OCI-LY7 (cell line): ENCODE measurements around the gene TC2N. TPM values are rescaled to one million over a fixed set of nuclear protein-coding genes. Genes with fewer than 3 reads are reported as not detected.

ENCODE experiments used
- BruUV-seq: library from RNA; stranded (reverse); fragments of 400-500 nt; replicated peaks from 2 replicates; lab custom pipeline; 2021; lab: Mats Ljungman, UMichigan
- CTCF ChIA-PET: fragments of 300-600 bp; sonication (Branson Sonifier 250); formaldehyde crosslinking; loops from one replicate; lab custom pipeline; 2022; ENCODE audit warnings: antibody characterized with exemption; ENCODE audit not compliant: unreplicated experiment; lab: Charles Lee
- POLR2A ChIA-PET: fragments of 300-600 bp; sonication (Branson Sonifier 250); formaldehyde crosslinking; loops from one replicate; lab custom pipeline; 2022; ENCODE audit warnings: antibody characterized with exemption; lab: Charles Lee
- DNase-seq: peaks from one replicate; pipeline ENCODE4 v3.0.0-alpha.2; 2015; ENCODE audit warnings: low spot score
- H2AFZ ChIP-seq: fragments of 200-600 bp; sonication (generic), shearing (Covaris generic); 2 replicates; pipeline ENCODE4 v1.6.1; 2014; ENCODE audit warnings: mild to moderate bottlenecking, antibody characterized with exemption, low read length, moderate library complexity
- H3K27ac ChIP-seq: fragments of 200-600 bp; sonication (generic); 2 replicates; pipeline ENCODE4 v1.5.1; 2014; ENCODE audit warnings: mixed run types, low read depth, mild to moderate bottlenecking, moderate library complexity, low read length, inconsistent platforms; ENCODE audit not compliant: poor library complexity, severe bottlenecking
- H3K36me3 ChIP-seq: fragments of 200-600 bp; sonication (generic); 2 replicates; pipeline ENCODE4 v1.6.1; 2014; ENCODE audit warnings: mild to moderate bottlenecking, antibody characterized with exemption, low read length, moderate library complexity, mixed read lengths; ENCODE audit not compliant: insufficient read depth
- H3K4me1 ChIP-seq: fragments of 200-600 bp; sonication (generic); 2 replicates; pipeline ENCODE4 v1.5.1; 2014; ENCODE audit warnings: mild to moderate bottlenecking, low read length; ENCODE audit not compliant: insufficient read depth, poor library complexity, severe bottlenecking
- H3K4me2 ChIP-seq: fragments of 200-600 bp; sonication (generic); 2 replicates; pipeline ENCODE4 v1.6.1; 2014; ENCODE audit warnings: mild to moderate bottlenecking, low read length
- H3K4me3 ChIP-seq: fragments of 200-600 bp; sonication (generic); 2 replicates; pipeline ENCODE4 v1.5.1; 2014; ENCODE audit warnings: mild to moderate bottlenecking, low read depth, low read length; ENCODE audit not compliant: poor library complexity, severe bottlenecking
- H3K79me2 ChIP-seq: fragments of 200-600 bp; sonication (generic); 2 replicates; pipeline ENCODE4 v1.6.1; 2016; ENCODE audit warnings: low read depth, mild to moderate bottlenecking, low read length, moderate library complexity, mixed read lengths; ENCODE audit not compliant: insufficient read depth
- H3K9me2 ChIP-seq: fragments of 200-600 bp; sonication (generic); 2 replicates; pipeline ENCODE4 v1.6.1; 2016; ENCODE audit warnings: mild to moderate bottlenecking, low read length, mixed read lengths; ENCODE audit not compliant: insufficient read depth
- H3K9me3 ChIP-seq: fragments of 200-600 bp; sonication (generic); 2 replicates; pipeline ENCODE4 v1.6.1; 2014; ENCODE audit warnings: mild to moderate bottlenecking, mixed run types, low read length, mixed read lengths
- H4K20me1 ChIP-seq: fragments of 200-600 bp; sonication (generic); 2 replicates; pipeline ENCODE4 v1.6.1; 2014; ENCODE audit warnings: mild to moderate bottlenecking, antibody characterized with exemption, low read length, moderate library complexity, mixed read lengths; ENCODE audit not compliant: insufficient read depth
- CTCF ChIP-seq: fragments of 200-600 bp; sonication (generic); conservative IDR thresholded peaks from 2 replicates; pipeline ENCODE4 v1.5.1; 2014; ENCODE audit warnings: mild to moderate bottlenecking, antibody characterized with exemption, low read length, moderate library complexity, mixed read lengths
- EZH2phosphoT487 ChIP-seq: fragments of 200-600 bp; sonication (generic); IDR thresholded peaks from 2 replicates; pipeline ENCODE4 v1.6.1; 2018; ENCODE audit warnings: low read depth, borderline replicate concordance, mild to moderate bottlenecking, mixed run types, antibody characterized with exemption, low read length, moderate library complexity, mixed read lengths
- intact Hi-C: fragments of 100-400 bp; cut with micrococcal nuclease; formaldehyde crosslinking; loops from one replicate; pipeline ENCODE4 v1.10.0; 2022; ENCODE audit not compliant: unreplicated experiment
- total RNA-seq, 2 experiments: library from RNA; depleted of rRNA in 1 of 2; stranded (reverse); fragments of >200 nt in 1 of 2; shearing (Covaris generic) in 1 of 2; gene quantifications; 2 replicates each; pipeline ENCODE4 v1.2.3, GENCODE V29; 2014 to 2022

The TC2N gene
- total RNA-seq, 2 experiments from 2014 or later = 0.57 TPM; not detected in 1

GRCh38 chr14:91732859-91733477 lies 134.4 kb downstream of the TC2N start:
- TF ChIP-seq EZH2phosphoT487 (no peak), CTCF (no peak)
- no peaks in the 10 kb centered on the region for H3K9me2 ChIP-seq
- H3K27ac ChIP-seq = no peak overlapping the region
- H3K4me2 ChIP-seq = no peak overlapping the region
- no peak overlapping the region for H3K4me3 ChIP-seq
- no peak for DNase-seq
- ChIA-PET CTCF (no interaction called here), POLR2A (interaction anchor here (0.7 kb wide), 1 partner anchor 83 kb away, joined by 3 read pairs; no protein-coding TSS in a partner anchor)
- H3K9me3 ChIP-seq = no peaks in the 10 kb centered on the region
- intact Hi-C loops = no loop called here
- H4K20me1 ChIP-seq = no peaks in the 10 kb centered on the region
- no peaks in the 10 kb centered on the region for H3K4me1 ChIP-seq
- H3K79me2 ChIP-seq = no peaks in the 10 kb centered on the region
- H3K36me3 ChIP-seq = no peaks in the 10 kb centered on the region
- no peak overlapping the region for H2AFZ ChIP-seq
- no TSS peak for BruUV-seq

- ChIA-PET POLR2A (no interaction called here), CTCF (no interaction called here)
- Histone ChIP-seq H3K9me2 (no peaks in the 10 kb centered on the region), H3K4me3 (no peak overlapping the region), H3K9me3 (no peaks in the 10 kb centered on the region), H3K79me2 (no peaks in the 10 kb centered on the region), H3K36me3 (no peaks in the 10 kb centered on the region), H3K27ac (no peak overlapping the region), H3K4me2 (no peak overlapping the region), H2AFZ (no peak overlapping the region), H4K20me1 (no peaks in the 10 kb centered on the region), H3K4me1 (no peaks in the 10 kb centered on the region)
- DNase-seq = no peak
- intact Hi-C loops = no loop called here
- TF ChIP-seq CTCF = no peak
- TF ChIP-seq EZH2phosphoT487 = no peak
- no TSS peak for BruUV-seq
Observed at GRCh38 chr14:91732439-91732838, 134.9 kb downstream of the TC2N start.

GRCh38 chr14:91731986-91732385 lies 135.3 kb downstream of the TC2N start, which contains the start of gene CATSPERB:
Gene CATSPERB, minus strand, starts transcription at chr14:91732086. Its CDS starts 2,607 bp downstream, at chr14:91729479.
- Histone ChIP-seq H3K79me2 (no peaks in the 10 kb centered on the region), H3K36me3 (no peaks in the 10 kb centered on the region), H3K9me3 (no peaks in the 10 kb centered on the region), H3K4me2 (no peak within 1 kb of the TSS), H3K9me2 (no peaks in the 10 kb centered on the region), H4K20me1 (no peaks in the 10 kb centered on the region), H3K27ac (no peak within 1 kb of the TSS), H3K4me3 (no peak within 1 kb of the TSS), H3K4me1 (no peaks in the 10 kb centered on the region), H2AFZ (no peak within 1 kb of the TSS)
- no TSS peak for BruUV-seq
- intact Hi-C loops = no loop called here
- ChIA-PET POLR2A (no interaction called here), CTCF (no interaction called here)
- no peak for DNase-seq
- TF ChIP-seq EZH2phosphoT487 (no peak), CTCF (no peak)
